Fibroblast of lung (primary cell): ENCODE data around the gene FOXD4L6.
"Not testable (repeated sequence)": the region's sequence is repeated elsewhere in the genome, so short reads cannot be mapped to it uniquely, and the experiment has no call there.

Source experiments
- EZH2 ChIP-seq: IDR thresholded peaks from 2 replicates; pipeline ENCODE4 v1.5.1; 2012; ENCODE audit warnings: low read length, control low read depth, mild to moderate bottlenecking; ENCODE audit errors: missing control alignments
- TF ChIP-seq, protein P1 (sequence below), 2 donors: IDR thresholded peaks in 1 of 2; conservative IDR thresholded peaks in 1 of 2; 1 replicate in 1 of 2; 2 replicates in 1 of 2; pipeline ENCODE4 v1.5.1; 2011 to 2012; ENCODE audit warnings: low read length in 2 of 2, control low read depth in 1 of 2, inconsistent platforms in 1 of 2, low read depth in 1 of 2, mild to moderate bottlenecking in 1 of 2

DNA sequence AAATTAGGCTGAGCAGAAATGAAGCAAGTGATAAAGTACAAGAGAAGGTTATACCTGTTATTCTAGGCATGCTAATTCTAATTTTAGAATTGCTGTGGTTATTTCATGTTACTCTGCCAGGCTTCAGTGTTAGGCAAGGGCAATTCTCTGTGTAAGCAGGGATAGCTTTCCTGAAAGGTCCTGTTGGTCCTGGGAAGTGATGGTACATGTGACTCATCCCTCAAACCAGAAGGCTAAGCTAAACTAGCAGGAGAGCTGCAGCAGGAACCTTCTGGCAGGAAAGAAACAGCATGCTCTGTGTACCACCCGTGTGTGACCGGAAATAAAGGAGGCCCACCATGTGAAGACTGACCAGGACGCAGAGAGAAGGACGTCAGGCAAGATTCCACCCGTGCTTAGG, 8.8 kb downstream of the FOXD4L6 start:
- TF ChIP-seq, protein P1, sequence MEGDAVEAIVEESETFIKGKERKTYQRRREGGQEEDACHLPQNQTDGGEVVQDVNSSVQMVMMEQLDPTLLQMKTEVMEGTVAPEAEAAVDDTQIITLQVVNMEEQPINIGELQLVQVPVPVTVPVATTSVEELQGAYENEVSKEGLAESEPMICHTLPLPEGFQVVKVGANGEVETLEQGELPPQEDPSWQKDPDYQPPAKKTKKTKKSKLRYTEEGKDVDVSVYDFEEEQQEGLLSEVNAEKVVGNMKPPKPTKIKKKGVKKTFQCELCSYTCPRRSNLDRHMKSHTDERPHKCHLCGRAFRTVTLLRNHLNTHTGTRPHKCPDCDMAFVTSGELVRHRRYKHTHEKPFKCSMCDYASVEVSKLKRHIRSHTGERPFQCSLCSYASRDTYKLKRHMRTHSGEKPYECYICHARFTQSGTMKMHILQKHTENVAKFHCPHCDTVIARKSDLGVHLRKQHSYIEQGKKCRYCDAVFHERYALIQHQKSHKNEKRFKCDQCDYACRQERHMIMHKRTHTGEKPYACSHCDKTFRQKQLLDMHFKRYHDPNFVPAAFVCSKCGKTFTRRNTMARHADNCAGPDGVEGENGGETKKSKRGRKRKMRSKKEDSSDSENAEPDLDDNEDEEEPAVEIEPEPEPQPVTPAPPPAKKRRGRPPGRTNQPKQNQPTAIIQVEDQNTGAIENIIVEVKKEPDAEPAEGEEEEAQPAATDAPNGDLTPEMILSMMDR (conservative IDR thresholded peaks at IDR 0.05 in 1 of 2, IDR thresholded peaks at IDR 0.05 in 1 of 2; ENCODE audit: low read depth in 1 of 2, low read length in 2 of 2) = not testable (repeated sequence)
- TF ChIP-seq EZH2 = not testable (repeated sequence)
